ENCODE results near the gene RAD21L1. TPM values are rescaled to one million over a fixed set of nuclear protein-coding genes. Genes with fewer than 3 reads are reported as not detected.

RAD21L1 gene
- polyA plus RNA-seq, 2 of the 4 experiments (the other 2 are of a cell fraction): not detected

- no peaks in the 10 kb centered on the region for H3K4me1 ChIP-seq
- ChIA-PET CTCF (no interaction called here), POLR2A (no interaction called here)
- no peak overlapping the region for H3K4me3 ChIP-seq
- FAIRE-seq (no peak), DNase-seq (ENCODE audit: low read depth in 1 of 2, low spot score in 1 of 2) (no peak), ATAC-seq (no peak)
- no peak overlapping the region for H3K27ac ChIP-seq
- WGBS (ENCODE audit: missing lambda C conversion rate): 71% methylated on average over 1 of the region's 1 CpG
- H3K4me2 ChIP-seq: no peak overlapping the region
- H3K9me3 ChIP-seq: no peaks in the 10 kb centered on the region
- TF ChIP-seq HOXB5 (CRISPR knock-in tag; IDR thresholded peaks at IDR 0.05) (no peak), EHF (CRISPR knock-in tag; IDR thresholded peaks at IDR 0.05) (no peak), BHLHE40 (IDR thresholded peaks at IDR 0.05; ENCODE audit: low read depth, low read length) (no peak), CEBPB (IDR thresholded peaks at IDR 0.05) (no peak)
Measured at GRCh38 chr20:1292620-1293019, 66.8 kb downstream of the RAD21L1 start.

GRCh38 chr20:1293641-1294379 is 68.0 kb downstream of the RAD21L1 start:
- DNase-seq (ENCODE audit: low read depth in 1 of 2, low spot score in 1 of 2) (no peak), ATAC-seq (no peak), FAIRE-seq (no peak)
- ChIA-PET CTCF (no interaction called here), POLR2A (no interaction called here)
- Histone ChIP-seq H3K9me3 (no peaks in the 10 kb centered on the region), H3K4me1 (no peaks in the 10 kb centered on the region), H3K27ac (no peak overlapping the region), H3K4me3 (no peak overlapping the region), H3K4me2 (no peak overlapping the region)
- TF ChIP-seq ZSCAN20 (CRISPR knock-in tag; IDR thresholded peaks at IDR 0.05) (no peak), JUN (IDR thresholded peaks at IDR 0.05) (no peak), RFX5 (IDR thresholded peaks at IDR 0.05) (no peak), EP300 (IDR thresholded peaks at IDR 0.05) (no peak), MAX (IDR thresholded peaks at IDR 0.05) (no peak), CBX2 (IDR thresholded peaks at IDR 0.05; ENCODE audit: borderline replicate concordance, low read depth) (no peak), GATA3 (IDR thresholded peaks at IDR 0.05; ENCODE audit: borderline replicate concordance) (no peak), REST (IDR thresholded peaks at IDR 0.05) (no peak), PHF8 (IDR thresholded peaks at IDR 0.05; ENCODE audit: borderline replicate concordance, low read depth) (no peak), CHD2 (IDR thresholded peaks at IDR 0.05; ENCODE audit: low read length, partially characterized antibody) (no peak), TFCP2L1 (CRISPR knock-in tag; IDR thresholded peaks at IDR 0.05) (no peak)
- 72% methylated on average over 6 of the region's 6 CpGs for WGBS (ENCODE audit: missing lambda C conversion rate)

- TF ChIP-seq RAD21 (conservative IDR thresholded peaks at IDR 0.05 in 1 of 2, IDR thresholded peaks at IDR 0.05 in 1 of 2) (no peak), ZC3H11A (IDR thresholded peaks at IDR 0.05) (no peak), CEBPB (IDR thresholded peaks at IDR 0.05) (no peak), HEYL (CRISPR knock-in tag; IDR thresholded peaks at IDR 0.05) (no peak), BCL3 (IDR thresholded peaks at IDR 0.05) (no peak), KDM1A (IDR thresholded peaks at IDR 0.05; ENCODE audit: low read depth) (no peak), RFX5 (IDR thresholded peaks at IDR 0.05) (no peak), MAZ (IDR thresholded peaks at IDR 0.05; ENCODE audit: borderline replicate concordance, low read depth, low read length) (no peak), CHD2 (IDR thresholded peaks at IDR 0.05; ENCODE audit: low read length, partially characterized antibody) (no peak)
- H3K9me3 ChIP-seq: no peaks in the 10 kb centered on the region
- no peaks in the 10 kb centered on the region for H3K4me1 ChIP-seq
- H3K4me3 ChIP-seq: no peak overlapping the region
- ATAC-seq (no peak), FAIRE-seq (no peak), DNase-seq (ENCODE audit: low read depth in 1 of 2, low spot score in 1 of 2) (no peak)
- CTCF ChIA-PET: interaction anchor here (1.0 kb wide), 1 partner anchor 8 kb away, joined by 3 read pairs; no protein-coding TSS in a partner anchor
- H3K4me2 ChIP-seq: no peak overlapping the region
- POLR2A ChIA-PET: no interaction called here
- no peak overlapping the region for H3K27ac ChIP-seq
- 91% methylated on average over 2 of the region's 8 CpGs for WGBS (ENCODE audit: missing lambda C conversion rate)
Measured at GRCh38 chr20:1294497-1294896, 68.7 kb downstream of the RAD21L1 start.
